ENCODE data around the gene S1PR1.

- TF ChIP-seq CTCF (IDR thresholded peaks at IDR 0.05) (no peak), POLR2A (IDR thresholded peaks at IDR 0.05) (no peak)
Measured at GRCh38 chr1:101245246-101245927, 8.6 kb downstream of the S1PR1 start.

Measured in heart left ventricle (tissue), 13 donors.